HG02588 (cell line): ENCODE measurements around the gene NIN.
A peak's percentile ranks its signal among the peaks of the same experiment; 100 is the strongest.

ENCODE experiments used
- ATAC-seq: cut with Tn5 transposase; IDR thresholded peaks from one replicate; pipeline ENCODE4 v1.9.1; 2021; ENCODE audit warnings: mild to moderate bottlenecking, moderate library complexity; ENCODE audit not compliant: unreplicated experiment

NIN gene

GRCh38 chr14:50830932-50831725 lies at the start of gene NIN:
TSS of gene NIN (minus strand) at chr14:50831162. CDS start at chr14:50822056, 9,106 bp downstream.
- peak; percentile 81 for ATAC-seq

GRCh38 chr14:50875359-50876070 lies 44.6 kb upstream of the NIN start:
- peak; percentile 91 for ATAC-seq

- no peak for ATAC-seq
Measured at GRCh38 chr14:50874757-50875156, 43.8 kb upstream of the NIN start.

- ATAC-seq = no peak
Measured at GRCh38 chr14:50871914-50872732, 41.2 kb upstream of the NIN start, which contains the start of gene ABHD12B. TSS of gene ABHD12B (plus strand) at chr14:50872053. CDS start at chr14:50872175, 122 bp downstream.

GRCh38 chr14:50871228-50871627 lies 40.3 kb upstream of the NIN start:
- ATAC-seq = no peak

GRCh38 chr14:50865391-50866076 lies 34.6 kb upstream of the NIN start:
- no peak for ATAC-seq

GRCh38 chr14:50864946-50865345 lies 34.0 kb upstream of the NIN start:
- no peak for ATAC-seq

GRCh38 chr14:50864237-50864636 lies 33.3 kb upstream of the NIN start:
- ATAC-seq = no peak

GRCh38 chr14:50862036-50862570 lies 31.1 kb upstream of the NIN start:
- no peak for ATAC-seq

GRCh38 chr14:50860478-50861086 lies 29.6 kb upstream of the NIN start:
- ATAC-seq = peak; percentile 41

- peak; percentile 20 for ATAC-seq
Measured at GRCh38 chr14:50859296-50859624, 28.3 kb upstream of the NIN start.

- ATAC-seq = no peak
Measured at GRCh38 chr14:50856660-50857059, 25.7 kb upstream of the NIN start.

- ATAC-seq = no peak
Measured at GRCh38 chr14:50855558-50855957, 24.6 kb upstream of the NIN start.

- no peak for ATAC-seq
Measured at GRCh38 chr14:50854521-50854920, 23.6 kb upstream of the NIN start.

- ATAC-seq = no peak
Measured at GRCh38 chr14:50853891-50854290, 22.9 kb upstream of the NIN start.

- no peak for ATAC-seq
Measured at GRCh38 chr14:50846226-50846880, 15.4 kb upstream of the NIN start.

- no peak for ATAC-seq
Measured at GRCh38 chr14:50845166-50845565, 14.2 kb upstream of the NIN start.

- no peak for ATAC-seq
Measured at GRCh38 chr14:50844391-50844790, 13.4 kb upstream of the NIN start.

- ATAC-seq = no peak
Measured at GRCh38 chr14:50839691-50840090, 8.7 kb upstream of the NIN start.

- no peak for ATAC-seq
Measured at GRCh38 chr14:50839048-50839447, 8.1 kb upstream of the NIN start.
